OCI-LY7 (cell line): ENCODE measurements around the gene XRRA1.

ENCODE experiments used
- EZH2phosphoT487 ChIP-seq: fragments of 200-600 bp; sonication (generic); IDR thresholded peaks from 2 replicates; pipeline ENCODE4 v1.6.1; 2018; ENCODE audit warnings: low read depth, borderline replicate concordance, mild to moderate bottlenecking, mixed run types, antibody characterized with exemption, low read length, moderate library complexity, mixed read lengths
- TF ChIP-seq, protein P1 (sequence below): fragments of 200-600 bp; sonication (generic); conservative IDR thresholded peaks from 2 replicates; pipeline ENCODE4 v1.5.1; 2014; ENCODE audit warnings: mild to moderate bottlenecking, antibody characterized with exemption, low read length, moderate library complexity, mixed read lengths

DNA sequence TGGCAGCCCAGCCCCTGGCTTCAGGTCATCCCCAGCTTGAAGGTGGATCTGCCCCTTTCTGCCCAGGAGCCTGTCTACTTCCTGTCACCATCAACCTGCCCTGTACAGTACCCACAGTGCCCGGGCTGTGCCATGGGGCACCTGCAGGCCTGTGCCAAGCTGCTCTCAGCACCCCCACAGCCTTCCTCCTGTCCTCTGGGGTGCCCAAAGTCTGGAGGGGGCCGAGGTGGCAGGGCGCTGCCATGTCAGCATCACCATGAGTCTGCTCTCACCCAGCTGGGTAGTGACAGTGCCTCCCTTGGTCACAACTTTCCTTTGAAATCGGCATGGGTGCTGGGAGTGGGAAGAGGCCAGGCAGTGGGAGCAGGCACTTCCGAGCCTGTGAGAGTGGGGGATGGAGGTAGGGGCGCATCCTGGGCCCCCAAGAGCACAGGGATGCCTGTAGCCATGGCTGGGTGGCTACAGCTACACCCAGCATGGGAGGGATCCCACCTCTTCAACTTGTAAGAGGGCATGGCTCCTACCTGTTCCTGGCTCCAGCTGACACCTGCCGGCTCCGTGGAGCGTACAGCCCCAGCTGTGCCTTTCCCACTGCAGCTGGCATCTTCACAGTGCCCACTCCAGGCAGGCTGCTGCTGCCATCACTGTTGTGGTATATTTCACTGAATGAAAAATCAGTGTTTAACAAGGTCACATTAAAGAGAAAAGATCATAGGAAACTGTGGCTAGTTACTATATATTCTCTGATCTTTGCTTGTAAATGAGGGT lies 157.4 kb downstream of the XRRA1 start:
- TF ChIP-seq, protein P1, sequence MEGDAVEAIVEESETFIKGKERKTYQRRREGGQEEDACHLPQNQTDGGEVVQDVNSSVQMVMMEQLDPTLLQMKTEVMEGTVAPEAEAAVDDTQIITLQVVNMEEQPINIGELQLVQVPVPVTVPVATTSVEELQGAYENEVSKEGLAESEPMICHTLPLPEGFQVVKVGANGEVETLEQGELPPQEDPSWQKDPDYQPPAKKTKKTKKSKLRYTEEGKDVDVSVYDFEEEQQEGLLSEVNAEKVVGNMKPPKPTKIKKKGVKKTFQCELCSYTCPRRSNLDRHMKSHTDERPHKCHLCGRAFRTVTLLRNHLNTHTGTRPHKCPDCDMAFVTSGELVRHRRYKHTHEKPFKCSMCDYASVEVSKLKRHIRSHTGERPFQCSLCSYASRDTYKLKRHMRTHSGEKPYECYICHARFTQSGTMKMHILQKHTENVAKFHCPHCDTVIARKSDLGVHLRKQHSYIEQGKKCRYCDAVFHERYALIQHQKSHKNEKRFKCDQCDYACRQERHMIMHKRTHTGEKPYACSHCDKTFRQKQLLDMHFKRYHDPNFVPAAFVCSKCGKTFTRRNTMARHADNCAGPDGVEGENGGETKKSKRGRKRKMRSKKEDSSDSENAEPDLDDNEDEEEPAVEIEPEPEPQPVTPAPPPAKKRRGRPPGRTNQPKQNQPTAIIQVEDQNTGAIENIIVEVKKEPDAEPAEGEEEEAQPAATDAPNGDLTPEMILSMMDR = no peak
- TF ChIP-seq EZH2phosphoT487 = no peak
